HL-60 (cell line): ENCODE measurements around the gene EGLN1.

Experiments
- DNase-seq, 2 experiments: peaks; one replicate each; pipeline ENCODE4 v3.0.0-alpha.2; 2010 to 2020; ENCODE audit warnings: low read depth in 1 of 2, low spot score in 1 of 2
- H3K27ac ChIP-seq: fragments of 250-450 bp; sonication (Bioruptor Pico); replicated peaks from 2 replicates; pipeline ENCODE4 v1.5.1; 2020; ENCODE audit warnings: mild to moderate bottlenecking, moderate library complexity
- H3K27me3 ChIP-seq: fragments of 250-450 bp; sonication (Bioruptor Pico); 2 replicates; pipeline ENCODE4 v1.5.1; 2021; ENCODE audit warnings: mild to moderate bottlenecking, moderate library complexity; ENCODE audit not compliant: insufficient read depth, poor library complexity, severe bottlenecking
- H3K4me3 ChIP-seq: replicated peaks from 2 replicates; pipeline ENCODE4 v1.5.1; 2011; ENCODE audit warnings: mild to moderate bottlenecking, control low read depth, low read length; ENCODE audit not compliant: insufficient read depth
- GABPA ChIP-seq: IDR thresholded peaks from 2 replicates; pipeline ENCODE4 v1.6.1; 2012; ENCODE audit warnings: low read depth
- POLR2AphosphoS5 ChIP-seq: IDR thresholded peaks from 2 replicates; pipeline ENCODE4 v1.6.1; 2012; ENCODE audit warnings: low read depth
- REST ChIP-seq: IDR thresholded peaks from 2 replicates; pipeline ENCODE4 v1.6.1; 2012; ENCODE audit warnings: low read depth; ENCODE audit not compliant: insufficient replicate concordance
- SPI1 ChIP-seq: IDR thresholded peaks from 2 replicates; pipeline ENCODE4 v1.6.1; 2012; ENCODE audit warnings: low read depth, mild to moderate bottlenecking, borderline replicate concordance
- TF ChIP-seq, protein P1 (sequence below): IDR thresholded peaks from one replicate; pipeline ENCODE4 v1.5.1; 2011; ENCODE audit warnings: low read length, control low read depth, inconsistent platforms; ENCODE audit not compliant: insufficient read depth

Gene EGLN1

GRCh38 chr1:231397886-231398671, 24.0 kb downstream of the EGLN1 start:
- Histone ChIP-seq H3K4me3 (no peak overlapping the region), H3K27me3 (no peaks in the 10 kb centered on the region), H3K27ac (no peak overlapping the region)
- TF ChIP-seq REST = no peak
- TF ChIP-seq, protein P1, sequence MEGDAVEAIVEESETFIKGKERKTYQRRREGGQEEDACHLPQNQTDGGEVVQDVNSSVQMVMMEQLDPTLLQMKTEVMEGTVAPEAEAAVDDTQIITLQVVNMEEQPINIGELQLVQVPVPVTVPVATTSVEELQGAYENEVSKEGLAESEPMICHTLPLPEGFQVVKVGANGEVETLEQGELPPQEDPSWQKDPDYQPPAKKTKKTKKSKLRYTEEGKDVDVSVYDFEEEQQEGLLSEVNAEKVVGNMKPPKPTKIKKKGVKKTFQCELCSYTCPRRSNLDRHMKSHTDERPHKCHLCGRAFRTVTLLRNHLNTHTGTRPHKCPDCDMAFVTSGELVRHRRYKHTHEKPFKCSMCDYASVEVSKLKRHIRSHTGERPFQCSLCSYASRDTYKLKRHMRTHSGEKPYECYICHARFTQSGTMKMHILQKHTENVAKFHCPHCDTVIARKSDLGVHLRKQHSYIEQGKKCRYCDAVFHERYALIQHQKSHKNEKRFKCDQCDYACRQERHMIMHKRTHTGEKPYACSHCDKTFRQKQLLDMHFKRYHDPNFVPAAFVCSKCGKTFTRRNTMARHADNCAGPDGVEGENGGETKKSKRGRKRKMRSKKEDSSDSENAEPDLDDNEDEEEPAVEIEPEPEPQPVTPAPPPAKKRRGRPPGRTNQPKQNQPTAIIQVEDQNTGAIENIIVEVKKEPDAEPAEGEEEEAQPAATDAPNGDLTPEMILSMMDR = no peak
- no peak for TF ChIP-seq SPI1
- TF ChIP-seq POLR2AphosphoS5 = no peak
- TF ChIP-seq GABPA = no peak
- DNase-seq = no peak

- H3K27ac ChIP-seq = no peak overlapping the region
- DNase-seq = no peak
- TF ChIP-seq GABPA = no peak
- TF ChIP-seq SPI1 = no peak
- no peak for TF ChIP-seq POLR2AphosphoS5
- TF ChIP-seq, protein P1 = no peak
- TF ChIP-seq REST = no peak
- H3K27me3 ChIP-seq = no peaks in the 10 kb centered on the region
- H3K4me3 ChIP-seq = no peak overlapping the region
Measured at GRCh38 chr1:231396643-231397042, 25.4 kb downstream of the EGLN1 start.

DNA sequence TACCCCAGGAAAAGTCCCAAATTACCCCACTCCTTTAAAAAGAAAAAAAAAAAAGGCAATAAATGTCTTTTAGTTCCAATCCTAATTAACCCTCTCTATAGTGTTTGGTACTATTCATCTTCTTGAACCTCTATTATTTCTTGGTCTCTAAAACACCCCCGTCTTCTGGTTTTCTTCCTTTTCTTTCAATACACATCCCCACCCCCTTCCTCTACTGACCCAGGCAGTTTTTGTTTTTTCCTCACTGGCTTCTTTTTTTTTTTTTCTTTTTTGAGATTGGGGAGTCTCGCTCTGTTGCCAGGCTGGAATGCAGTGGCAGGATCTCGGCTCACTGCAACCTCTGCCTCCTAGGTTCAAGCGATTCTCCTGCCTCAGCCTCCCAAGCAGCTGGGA, 26.1 kb downstream of the EGLN1 start:
- TF ChIP-seq, protein P1 = no peak
- Histone ChIP-seq H3K4me3 (no peak overlapping the region), H3K27ac (no peak overlapping the region), H3K27me3 (no peaks in the 10 kb centered on the region)
- DNase-seq = no peak
